GM18502 (cell line): ENCODE results near the gene NOX4.
"Not testable (repeated sequence)": the region's sequence is repeated elsewhere in the genome, so short reads cannot be mapped to it uniquely, and the experiment has no call there.

Experiments
- ATAC-seq: cut with Tn5 transposase; IDR thresholded peaks from one replicate; pipeline ENCODE4 v1.9.1; 2021; ENCODE audit warnings: mild to moderate bottlenecking; ENCODE audit not compliant: unreplicated experiment, poor library complexity

Gene NOX4

DNA sequence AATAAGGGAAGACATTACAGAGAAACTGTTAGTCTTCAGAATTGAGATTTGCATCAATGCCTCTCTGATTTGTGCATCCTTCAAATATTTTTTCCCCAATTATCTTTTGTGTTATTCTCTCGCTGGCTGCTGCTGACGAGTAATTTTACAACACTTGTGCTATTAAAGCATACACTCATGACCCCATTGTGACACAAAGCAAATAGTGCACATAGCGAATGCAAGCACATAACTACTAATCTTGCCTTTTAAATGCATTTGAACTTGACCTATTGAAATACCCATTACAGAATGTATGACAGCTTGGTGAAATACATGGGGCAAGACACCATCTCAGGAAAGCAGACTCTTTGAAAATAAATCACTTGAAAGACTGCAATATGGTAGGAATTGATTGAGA is 180.6 kb downstream of the NOX4 start:
- ATAC-seq: not testable (repeated sequence)

- ATAC-seq: not testable (repeated sequence)
These were observed 181.7 kb downstream of the NOX4 start for GRCh38 chr11:89309321-89309985.

DNA sequence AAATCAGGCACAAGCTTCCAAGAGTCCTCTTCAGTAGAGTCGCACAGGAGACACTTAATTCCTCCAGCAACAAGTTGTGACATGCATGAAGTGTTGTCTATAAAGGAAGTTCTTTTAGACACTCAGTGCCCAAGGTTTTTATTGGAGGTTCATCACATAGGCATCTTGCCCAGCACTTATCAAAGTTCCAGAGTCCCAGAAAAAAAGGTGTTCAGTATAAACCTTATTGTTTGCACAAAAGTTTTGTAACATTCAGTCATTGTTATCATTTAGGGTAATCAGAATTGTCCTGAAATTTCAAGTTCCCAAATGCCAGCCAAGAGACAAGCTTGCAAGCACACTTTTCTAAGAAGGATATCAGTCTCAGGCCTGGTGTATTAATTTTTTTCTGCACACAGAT is 182.9 kb downstream of the NOX4 start:
- ATAC-seq: not testable (repeated sequence)

GRCh38 chr11:89303029-89303428 is 188.1 kb downstream of the NOX4 start:
- ATAC-seq: not testable (repeated sequence)

GRCh38 chr11:89295023-89295422 is 196.2 kb downstream of the NOX4 start:
- not testable (repeated sequence) for ATAC-seq

- no peak for ATAC-seq
These were observed 197.1 kb downstream of the NOX4 start for GRCh38 chr11:89293965-89294679.

GRCh38 chr11:89288004-89288403 is 203.2 kb downstream of the NOX4 start:
- not testable (repeated sequence) for ATAC-seq

GRCh38 chr11:89286601-89287000 is 204.6 kb downstream of the NOX4 start:
- not testable (repeated sequence) for ATAC-seq

DNA sequence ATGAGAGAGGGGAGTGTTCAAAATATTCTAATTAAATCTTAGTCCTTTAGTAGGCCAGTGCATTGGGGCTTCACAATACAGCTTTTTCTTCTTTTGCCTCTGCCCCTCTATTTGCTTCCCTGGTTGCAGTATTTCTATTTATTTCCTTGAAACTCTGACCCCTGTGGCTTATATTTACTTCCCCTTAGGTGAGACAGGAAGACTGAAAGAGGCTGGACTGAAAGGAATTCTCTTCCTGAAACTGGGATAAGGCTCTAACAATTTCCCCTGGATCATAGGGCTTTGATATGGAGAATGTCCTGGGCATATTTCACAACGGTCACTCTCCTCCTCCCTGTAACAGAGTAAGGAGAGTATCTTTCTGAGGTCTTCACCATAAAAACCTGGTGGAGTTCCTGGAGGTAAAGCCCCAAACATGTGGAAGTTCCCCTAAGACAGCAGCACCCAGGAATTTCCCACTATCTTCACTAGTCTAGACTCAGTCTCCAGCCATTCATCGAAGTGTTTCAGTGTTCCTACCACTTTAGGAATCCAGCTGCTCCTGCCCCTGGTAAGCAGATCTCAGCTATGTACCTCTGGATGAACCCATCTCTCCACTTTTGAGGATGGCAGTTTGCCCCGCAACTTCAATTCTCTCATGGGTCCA is 210.0 kb downstream of the NOX4 start:
- ATAC-seq: not testable (repeated sequence)

DNA sequence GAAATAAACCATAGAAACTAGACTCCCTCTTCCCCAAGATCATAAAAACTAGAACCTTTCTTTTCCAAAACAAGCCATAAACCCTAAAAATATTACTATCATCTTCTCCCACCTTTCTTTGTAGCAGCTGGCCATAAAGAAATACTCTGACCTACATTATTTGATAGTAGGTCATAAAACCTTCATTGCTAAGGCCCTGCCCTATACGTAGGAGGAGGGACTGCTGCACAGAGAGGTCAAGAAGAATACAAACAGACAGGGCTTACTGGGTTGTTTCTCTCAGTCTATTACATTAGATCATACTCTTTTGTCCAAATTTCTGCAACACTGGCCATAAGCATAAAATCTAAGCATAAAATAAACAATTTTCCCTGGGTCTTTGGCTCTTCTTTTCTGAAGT is 212.0 kb downstream of the NOX4 start:
- no peak for ATAC-seq

GRCh38 chr11:89275966-89276365 is 215.2 kb downstream of the NOX4 start:
- no peak for ATAC-seq
